ENCODE measurements around the gene SYT15. TPM values are rescaled to one million over a fixed set of nuclear protein-coding genes. Genes with fewer than 3 reads are reported as not detected.

The SYT15 gene
- total RNA-seq, 4 donors from 2014 or later: 0.32 to 0.80 (median 0.39) TPM

- intact Hi-C loops (cut with DNase I; ENCODE audit: low total_unique reads) (no loop called here), in situ Hi-C loops (cut with MboI; ENCODE audit: low pct_ligation_motif_present in 1 of 4, low pct_unique_long_range_greater_than_20kb in 1 of 4, low sequenced_read_pairs in 3 of 4) (no loop called here)
- Histone ChIP-seq H3K36me3 (no peaks in the 10 kb centered on the region), H3K4me1 (peaks cover 18 to 41% (median 27%) of the 10 kb centered on the region in 4 donors), H3K27me3 (peaks cover 4% of the 10 kb centered on the region), H3K27ac (no peak overlapping the region), H3K4me3 (no peak overlapping the region), H3K9me3 (no peaks in the 10 kb centered on the region)
- 85 to 90% methylated on average over 14 of the region's 14 CpGs for WGBS, 2 donors (ENCODE audit: low coverage in 1 of 2)
- peak; percentile 8 for DNase-seq
- TF ChIP-seq POLR2A (IDR thresholded peaks at IDR 0.05): no peak
- TF ChIP-seq POLR2AphosphoS5 (IDR thresholded peaks at IDR 0.05): no peak
- TF ChIP-seq CTCF (IDR thresholded peaks at IDR 0.05): no peak
- no peak for TF ChIP-seq EP300 (IDR thresholded peaks at IDR 0.05; ENCODE audit: low read depth)
Measured at GRCh38 chr10:46543466-46544377, 35.2 kb upstream of the SYT15 start.

DNA sequence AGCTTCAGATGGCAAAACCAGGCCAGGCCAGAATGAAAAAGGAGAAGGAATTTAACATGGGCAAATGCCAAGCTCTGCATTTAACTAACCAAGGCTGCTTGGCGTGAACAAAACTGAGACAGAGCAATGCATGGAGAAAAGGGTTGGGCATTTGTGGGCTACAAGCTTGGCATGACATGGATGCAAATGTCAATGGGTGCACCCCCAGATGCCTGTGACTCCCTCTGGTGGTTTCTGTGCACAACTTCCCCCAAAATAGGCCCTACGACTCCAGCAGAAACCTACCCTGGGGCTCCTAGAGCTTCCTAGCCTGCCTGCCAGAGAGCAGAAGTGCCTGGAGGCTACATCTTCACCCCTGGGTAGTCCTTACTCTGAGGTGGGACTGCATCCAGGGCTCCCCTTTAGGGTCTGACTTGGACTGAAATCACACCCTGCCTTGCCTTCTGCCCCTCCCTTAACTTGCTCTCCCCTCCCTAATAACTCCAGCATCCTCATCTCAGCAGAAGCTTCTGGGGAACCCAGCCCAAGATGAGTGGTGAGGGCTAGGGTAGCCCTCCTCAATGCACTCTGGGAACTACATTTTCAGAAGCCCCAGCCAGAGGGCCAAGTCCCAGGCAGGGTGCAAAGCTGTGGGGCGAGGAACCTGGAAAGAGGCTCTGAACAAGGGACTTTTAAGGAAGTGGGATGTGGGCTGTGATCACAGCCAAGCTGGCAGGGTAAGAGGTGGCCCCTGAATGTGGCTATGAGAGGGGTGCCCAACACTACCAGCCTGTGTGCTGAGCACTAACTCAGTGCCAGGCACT lies 33.7 kb upstream of the SYT15 start:
- Histone ChIP-seq H3K4me3 (no peak overlapping the region), H3K27ac (no peak overlapping the region), H3K27me3 (peaks cover 4% of the 10 kb centered on the region), H3K36me3 (no peaks in the 10 kb centered on the region), H3K9me3 (no peaks in the 10 kb centered on the region), H3K4me1 (peaks cover 8 to 26% (median 17%) of the 10 kb centered on the region in 4 donors)
- in situ Hi-C loops (cut with MboI; ENCODE audit: low pct_ligation_motif_present in 1 of 4, low pct_unique_long_range_greater_than_20kb in 1 of 4, low sequenced_read_pairs in 3 of 4) (no loop called here), intact Hi-C loops (cut with DNase I; ENCODE audit: low total_unique reads) (no loop called here)
- peak; percentile 18 for DNase-seq
- TF ChIP-seq POLR2A (IDR thresholded peaks at IDR 0.05): peak; percentile 8
- TF ChIP-seq CTCF (IDR thresholded peaks at IDR 0.05): peak in 3 of 5 experiments; percentile 29 to 47 (median 44)
- TF ChIP-seq POLR2AphosphoS5 (IDR thresholded peaks at IDR 0.05): peak in 1 of 3 donors; percentile 5
- no peak for TF ChIP-seq EP300 (IDR thresholded peaks at IDR 0.05; ENCODE audit: low read depth)
- 66 to 93% methylated on average over 2 to 3 of the region's 3 CpGs for WGBS, 2 donors (ENCODE audit: low coverage in 1 of 2)

DNA sequence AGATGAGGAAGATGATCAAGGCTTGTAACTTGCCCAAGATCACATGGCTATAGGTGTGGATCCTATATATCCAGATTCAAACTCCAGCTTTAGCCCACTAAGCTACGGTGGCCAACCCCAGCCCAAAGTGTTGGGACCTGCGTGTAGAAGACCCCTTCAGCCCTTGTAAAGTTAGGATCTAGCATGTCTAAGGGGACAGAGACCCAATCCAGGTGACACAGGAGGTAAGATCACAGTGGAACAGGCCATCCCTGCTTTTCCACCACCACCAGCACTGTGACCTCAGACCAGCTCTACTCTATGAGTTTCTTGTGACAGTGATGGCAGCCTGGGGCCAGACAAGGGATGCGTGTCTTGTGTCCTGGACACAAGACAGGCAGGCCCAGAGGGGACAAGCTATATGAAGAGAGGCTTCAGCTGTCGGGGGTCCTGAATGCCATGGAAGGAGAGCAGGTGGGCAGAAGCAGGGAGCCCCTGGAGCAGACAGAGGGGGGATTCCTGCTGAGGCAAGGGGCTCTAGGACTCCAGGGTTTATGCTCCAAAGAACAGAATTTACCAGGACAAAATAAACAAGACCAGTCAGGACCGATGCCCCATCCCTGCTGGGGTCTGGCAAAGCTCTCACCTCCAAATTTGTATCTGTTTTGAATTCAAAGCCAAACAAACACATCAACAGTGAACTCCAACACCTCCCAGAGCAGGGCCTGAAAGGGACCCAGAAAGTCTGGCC lies 32.9 kb upstream of the SYT15 start:
- no peak for TF ChIP-seq CTCF (IDR thresholded peaks at IDR 0.05)
- TF ChIP-seq POLR2A (IDR thresholded peaks at IDR 0.05): no peak
- no peak for TF ChIP-seq EP300 (IDR thresholded peaks at IDR 0.05; ENCODE audit: low read depth)
- no peak for TF ChIP-seq POLR2AphosphoS5 (IDR thresholded peaks at IDR 0.05)
- Histone ChIP-seq H3K27me3 (peaks cover 2% of the 10 kb centered on the region), H3K27ac (no peak overlapping the region), H3K9me3 (no peaks in the 10 kb centered on the region), H3K4me1 (peaks cover 3 to 18% (median 10%) of the 10 kb centered on the region in 4 donors), H3K4me3 (no peak overlapping the region), H3K36me3 (no peaks in the 10 kb centered on the region)
- in situ Hi-C loops (cut with MboI; ENCODE audit: low pct_ligation_motif_present in 1 of 4, low pct_unique_long_range_greater_than_20kb in 1 of 4, low sequenced_read_pairs in 3 of 4): no loop called here
- WGBS, 2 donors (ENCODE audit: low coverage in 1 of 2): 62 to 81% methylated on average over 4 to 5 of the region's 5 CpGs
- intact Hi-C loops (cut with DNase I; ENCODE audit: low total_unique reads): no loop called here
- DNase-seq: no peak
